HG03060 (cell line): Measurements from ENCODE around the gene YWHAQ.
"Not testable (repeated sequence)": the region's sequence is repeated elsewhere in the genome, so short reads cannot be mapped to it uniquely, and the experiment has no call there.

ENCODE experiments used
- ATAC-seq: cut with Tn5 transposase; IDR thresholded peaks from one replicate; pipeline ENCODE4 v1.9.1; 2021; ENCODE audit warnings: low read depth, moderate number of reproducible peaks; ENCODE audit not compliant: unreplicated experiment

The YWHAQ gene

GRCh38 chr2:9556121-9556743, 74.6 kb downstream of the YWHAQ start:
- ATAC-seq: peak; percentile 3

GRCh38 chr2:9555297-9556120, 75.3 kb downstream of the YWHAQ start, which contains the start of gene ADAM17:
Gene ADAM17, minus strand, starts transcription at chr2:9555830. Its CDS starts 225 bp downstream, at chr2:9555605.
- ATAC-seq: peak; percentile 52

- no peak for ATAC-seq
Observed at GRCh38 chr2:9554921-9555296, 75.9 kb downstream of the YWHAQ start.

GRCh38 chr2:9552219-9553178, 78.3 kb downstream of the YWHAQ start:
- ATAC-seq: no peak

GRCh38 chr2:9550859-9551391, 79.9 kb downstream of the YWHAQ start:
- ATAC-seq: not testable (repeated sequence)

- no peak for ATAC-seq
Observed at GRCh38 chr2:9549420-9549819, 81.4 kb downstream of the YWHAQ start.

- peak; percentile 30 for ATAC-seq
Observed at GRCh38 chr2:9548506-9548905, 82.3 kb downstream of the YWHAQ start.

GRCh38 chr2:9547262-9547991, 83.4 kb downstream of the YWHAQ start:
- ATAC-seq: no peak

GRCh38 chr2:9545502-9545901, 85.3 kb downstream of the YWHAQ start:
- ATAC-seq: no peak

GRCh38 chr2:9543557-9543956, 87.2 kb downstream of the YWHAQ start:
- ATAC-seq: no peak

- no peak for ATAC-seq
Observed at GRCh38 chr2:9539531-9539930, 91.3 kb downstream of the YWHAQ start.

GRCh38 chr2:9538000-9538507, 92.7 kb downstream of the YWHAQ start:
- no peak for ATAC-seq

- ATAC-seq: no peak
Observed at GRCh38 chr2:9536504-9536903, 94.3 kb downstream of the YWHAQ start.

- ATAC-seq: no peak
Observed at GRCh38 chr2:9535177-9535576, 95.6 kb downstream of the YWHAQ start.
